ENCODE data around the gene CALU.

Gene CALU

GRCh38 chr7:128812514-128813168, 73.5 kb downstream of the CALU start:
- no peak for DNase-seq

DNA sequence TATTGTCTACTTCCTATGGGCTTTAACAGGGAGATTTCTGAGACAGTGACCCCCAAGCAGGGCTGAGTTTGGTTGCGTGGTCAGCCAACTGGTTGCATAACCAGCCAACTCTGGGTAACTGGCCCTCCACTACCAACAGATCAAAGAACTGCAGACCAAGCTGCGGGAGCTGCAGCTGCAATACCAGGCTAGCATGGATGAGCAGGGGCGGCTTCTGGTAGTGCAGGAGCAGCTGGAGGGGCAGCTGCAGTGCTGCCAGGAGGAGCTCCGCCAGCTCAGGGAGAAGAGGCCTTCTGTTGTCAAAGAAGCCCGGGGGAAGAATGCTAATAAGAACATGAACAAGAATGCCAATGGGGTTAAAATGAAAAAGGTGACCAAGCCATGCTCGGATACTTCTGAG, 75.3 kb downstream of the CALU start:
- DNase-seq: no peak

- no peak for DNase-seq
Observed at GRCh38 chr7:128815289-128815942, 76.3 kb downstream of the CALU start.

DNA sequence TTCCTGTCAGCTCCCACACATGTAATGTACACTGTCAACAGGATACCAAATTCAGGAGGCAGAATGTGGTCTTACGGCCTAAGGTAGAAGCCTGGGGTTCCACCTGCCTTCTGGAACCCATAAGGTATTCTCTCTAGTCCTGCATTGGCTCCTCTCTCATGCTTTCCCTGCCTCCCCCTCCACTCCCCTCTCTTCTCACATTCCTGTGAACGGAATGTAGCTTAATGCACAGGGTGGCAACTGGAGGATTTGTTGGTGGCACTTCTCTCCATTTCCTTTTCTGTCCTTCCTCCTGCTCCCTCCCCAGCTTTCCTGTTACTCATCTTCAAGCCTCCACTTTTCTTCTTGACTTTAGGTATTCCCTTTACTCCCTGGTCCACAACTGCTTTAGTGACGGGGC, 79.5 kb downstream of the CALU start:
- no peak for DNase-seq

All from kidney glomerular epithelial cell (primary cell).